GM12891 (cell line): ENCODE measurements around the gene GLB1L.
A peak's percentile ranks its signal among the peaks of the same experiment; 100 is the strongest.

Source experiments
- DNase-seq: peaks from one replicate; pipeline ENCODE4 v3.0.0; 2011; ENCODE audit warnings: low spot score; ENCODE audit not compliant: insufficient read length
- FAIRE-seq: peaks from 2 replicates; lab custom pipeline; 2011; peaks lifted over from hg19 to GRCh38; lab: Jason Lieb, UNC
- PAX5 ChIP-seq: IDR thresholded peaks from 2 replicates; pipeline ENCODE4 v1.6.1; 2011; ENCODE audit warnings: low read length, moderate library complexity, mild to moderate bottlenecking; ENCODE audit not compliant: insufficient read depth, severe bottlenecking
- POLR2A ChIP-seq: IDR thresholded peaks from 2 replicates; pipeline ENCODE4 v1.6.1; 2011; ENCODE audit warnings: low read depth, low read length, control low read depth
- POLR2AphosphoS5 ChIP-seq: IDR thresholded peaks from 2 replicates; pipeline ENCODE4 v1.6.1; 2011; ENCODE audit warnings: low read depth, low read length, control low read depth
- POU2F2 ChIP-seq: IDR thresholded peaks from 2 replicates; pipeline ENCODE4 v1.6.1; 2011; ENCODE audit warnings: low read depth, mild to moderate bottlenecking, control low read depth, low read length, moderate library complexity
- SPI1 ChIP-seq: IDR thresholded peaks from 2 replicates; pipeline ENCODE4 v1.6.1; 2011; ENCODE audit warnings: low read depth, low read length, control low read depth
- TAF1 ChIP-seq: IDR thresholded peaks from 2 replicates; pipeline ENCODE4 v1.6.1; 2011; ENCODE audit warnings: low read depth, low read length, control low read depth

Gene GLB1L

GRCh38 chr2:219254590-219255201 is 9.5 kb upstream of the GLB1L start:
- DNase-seq (no peak), FAIRE-seq (peak; percentile 79)
- TF ChIP-seq POLR2A, result no peak
- TF ChIP-seq PAX5, result no peak
- no peak for TF ChIP-seq TAF1
- 0 out of 2 replicates have a peak, but pooled peaks have one; percentile 37 for TF ChIP-seq SPI1
- no peak for TF ChIP-seq POLR2AphosphoS5
- no peak for TF ChIP-seq POU2F2

- DNase-seq, result peak; percentile 99
- TF ChIP-seq SPI1 (no peak), PAX5 (no peak), TAF1 (peak; percentile 84), POLR2A (peak; percentile 99), POU2F2 (peak; percentile 86), POLR2AphosphoS5 (peak; percentile 97)
- peak; percentile 97 for FAIRE-seq
These were observed 8.7 kb upstream of the GLB1L start, which contains the start of gene TUBA4A for GRCh38 chr2:219253753-219254589. TSS of gene TUBA4A (minus strand) at chr2:219253918. CDS start at chr2:219253858, 60 bp downstream.

DNA sequence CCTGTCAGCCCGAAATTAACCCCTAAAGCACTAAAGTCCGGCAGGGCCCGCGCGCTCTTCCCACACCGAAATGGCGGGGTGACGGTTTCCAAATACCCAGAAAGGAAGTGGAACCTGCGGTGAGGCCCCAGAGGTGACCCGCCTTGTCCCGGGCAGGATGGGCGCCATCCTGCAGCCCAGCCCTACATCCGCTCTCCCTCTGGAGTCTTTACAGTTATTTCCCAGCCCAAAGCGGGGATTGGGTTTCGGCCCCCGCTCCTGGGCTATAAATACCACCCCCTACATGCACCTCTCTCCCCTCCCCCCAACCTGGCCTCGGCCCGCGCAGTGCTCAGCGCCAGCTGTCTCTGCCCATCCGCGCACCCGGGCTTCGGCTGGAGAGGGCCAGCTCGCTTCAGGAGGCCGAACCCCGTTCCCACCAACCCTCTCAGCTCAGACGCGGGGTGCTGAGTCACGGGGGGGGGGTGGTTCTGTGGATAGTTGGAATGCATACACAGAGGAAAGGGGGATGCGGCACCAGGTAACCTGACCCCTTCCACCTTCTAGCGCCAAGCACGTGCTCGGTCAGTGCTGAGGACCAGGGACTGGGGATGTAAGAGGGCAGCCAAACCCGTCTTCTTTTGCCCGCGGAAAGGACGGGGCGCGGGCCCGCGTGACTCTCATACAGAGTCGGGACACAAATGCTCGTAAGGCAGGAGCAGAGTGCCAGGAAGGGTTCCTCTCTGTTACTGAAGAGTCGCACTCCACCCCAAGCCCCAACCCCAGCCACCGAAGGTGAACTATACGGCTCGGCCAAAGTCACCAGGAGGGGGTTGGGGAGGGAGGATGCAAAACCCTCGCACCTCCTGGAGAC is 7.9 kb upstream of the GLB1L start, which contains the start of gene TUBA4B:
TSS of gene TUBA4B (plus strand) at position 344 of the 853 bp plus-strand sequence. CDS start at position 509, 165 bp downstream.
- DNase-seq (no peak), FAIRE-seq (no peak)
- TF ChIP-seq PAX5 (no peak), POU2F2 (peak; percentile 57; the same call in 1 of the 2 replicates), SPI1 (peak; percentile 89)

GRCh38 chr2:219252570-219252899 is 7.3 kb upstream of the GLB1L start:
- DNase-seq, result no peak
- FAIRE-seq, result no peak
- TF ChIP-seq TAF1 (no peak), SPI1 (no peak), POLR2A (no peak), PAX5 (no peak), POLR2AphosphoS5 (no peak), POU2F2 (no peak)

DNA sequence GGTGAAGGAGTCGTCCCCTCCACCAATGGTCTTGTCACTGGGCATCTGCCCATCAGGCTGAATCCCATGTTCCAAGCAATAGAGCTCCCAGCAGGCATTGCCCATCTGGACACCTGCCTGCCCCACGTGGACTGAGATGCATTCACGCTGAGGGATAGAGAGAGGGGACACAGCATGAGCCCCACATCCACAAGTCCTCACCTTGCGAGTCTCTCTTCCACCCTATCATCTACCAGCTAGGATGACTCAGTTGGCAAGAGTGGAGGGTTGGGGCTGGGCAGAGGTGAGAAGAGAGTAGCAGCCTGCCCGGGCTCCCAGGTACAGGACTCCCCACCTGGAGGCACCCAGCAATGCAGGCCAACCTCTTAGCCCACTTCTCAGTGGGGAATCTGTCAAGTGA is 6.8 kb upstream of the GLB1L start:
- no peak for TF ChIP-seq SPI1
- TF ChIP-seq PAX5, result no peak
- no peak for TF ChIP-seq TAF1
- TF ChIP-seq POU2F2, result no peak
- TF ChIP-seq POLR2AphosphoS5, result no peak
- TF ChIP-seq POLR2A, result no peak
- no peak for DNase-seq
- FAIRE-seq, result peak; percentile 60

DNA sequence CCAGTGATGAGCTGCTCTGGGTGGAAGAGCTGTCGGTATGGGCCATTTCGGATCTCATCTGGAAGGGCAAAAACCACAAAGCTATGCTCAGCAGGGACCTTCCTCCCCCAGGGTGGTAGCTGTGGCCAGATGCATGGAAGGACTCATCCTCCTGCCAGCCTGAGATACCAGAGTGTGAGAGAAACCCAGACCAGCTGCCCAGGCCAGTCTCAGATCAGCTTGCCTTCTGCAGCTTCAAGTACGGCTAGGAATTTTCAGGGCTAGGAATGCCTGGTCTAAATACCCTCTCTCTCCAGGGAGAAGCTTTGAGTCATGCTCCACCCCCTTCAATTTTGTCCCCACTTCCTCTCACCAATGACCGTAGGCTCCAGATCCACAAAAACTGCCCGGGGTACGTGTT is 6.4 kb upstream of the GLB1L start:
- DNase-seq (no peak), FAIRE-seq (no peak)
- TF ChIP-seq SPI1 (0 out of 2 replicates have a peak, but pooled peaks have one; percentile 17), POU2F2 (no peak), TAF1 (no peak)

- no peak for TF ChIP-seq POLR2AphosphoS5
- TF ChIP-seq SPI1, result no peak
- no peak for TF ChIP-seq TAF1
- no peak for TF ChIP-seq POLR2A
- no peak for TF ChIP-seq PAX5
- no peak for TF ChIP-seq POU2F2
- no peak for DNase-seq
- no peak for FAIRE-seq
These were observed 5.0 kb upstream of the GLB1L start for GRCh38 chr2:219250049-219250781.

DNA sequence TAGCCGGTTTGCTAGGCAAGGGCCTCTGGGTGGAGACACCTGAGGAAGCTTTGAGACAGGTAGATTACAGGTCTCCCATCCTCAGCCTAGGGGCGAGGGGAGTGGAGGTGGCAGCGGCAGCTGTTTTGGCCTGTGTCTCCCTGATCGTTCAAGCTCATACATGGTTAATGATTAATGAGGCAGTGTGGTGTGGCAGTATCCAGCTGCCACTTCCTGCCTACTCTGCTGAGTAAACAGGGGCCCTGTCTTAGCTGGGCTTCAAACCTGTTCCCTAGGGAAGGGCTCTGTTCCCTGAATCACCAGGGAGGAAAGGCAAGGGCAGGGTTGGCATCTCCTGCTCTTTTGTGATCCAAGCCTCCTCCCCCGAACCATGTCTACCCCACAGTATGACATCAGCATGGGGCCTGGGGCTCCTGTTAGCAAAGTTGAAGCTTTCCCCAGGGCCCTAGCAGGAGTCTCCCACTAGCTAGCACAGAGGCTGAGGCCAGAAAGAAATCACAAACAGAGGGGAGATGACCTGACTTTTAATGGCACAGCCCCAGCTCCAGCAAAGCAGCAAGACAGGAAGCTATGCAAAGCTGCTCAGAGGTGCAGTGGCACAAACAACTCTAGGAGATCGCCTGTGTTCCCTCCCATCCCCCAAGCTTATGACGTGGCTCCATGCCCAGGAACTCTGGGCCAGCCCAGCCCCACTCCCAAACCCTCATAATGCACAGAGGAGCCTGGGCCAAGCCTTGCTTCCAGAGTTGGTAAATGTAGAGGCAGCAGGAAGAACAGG is 4.1 kb upstream of the GLB1L start:
- FAIRE-seq (peak; percentile 71), DNase-seq (no peak)
- TF ChIP-seq PAX5 (no peak), POU2F2 (peak; percentile 8)

- no peak for FAIRE-seq
- no peak for TF ChIP-seq SPI1
- no peak for TF ChIP-seq POLR2A
- no peak for TF ChIP-seq PAX5
- TF ChIP-seq TAF1, result no peak
- no peak for TF ChIP-seq POLR2AphosphoS5
- TF ChIP-seq POU2F2, result no peak
- DNase-seq, result no peak
These were observed 3.6 kb upstream of the GLB1L start for GRCh38 chr2:219248845-219249202.
